HCT116 (cell line): ENCODE data around the gene SUMO4.

ENCODE experiments used
- CEBPB ChIP-seq: IDR thresholded peaks from 2 replicates; pipeline ENCODE4 v1.6.1; 2012; ENCODE audit warnings: low read depth
- ELF1 ChIP-seq: IDR thresholded peaks from 2 replicates; pipeline ENCODE4 v1.6.1; 2012; ENCODE audit warnings: low read depth, borderline replicate concordance
- EZH2 ChIP-seq: fragments of 200-600 bp; sonication (generic); IDR thresholded peaks from 2 replicates; pipeline ENCODE4 v1.6.1; 2017; ENCODE audit warnings: antibody characterized with exemption, mixed run types
- EZH2phosphoT487 ChIP-seq: fragments of 200-600 bp; IDR thresholded peaks from 2 replicates; pipeline ENCODE4 v1.6.1; 2018; ENCODE audit warnings: antibody characterized with exemption, borderline replicate concordance
- FOSL1 ChIP-seq: IDR thresholded peaks from 2 replicates; pipeline ENCODE4 v1.6.1; 2012; ENCODE audit warnings: low read depth
- JUND ChIP-seq: IDR thresholded peaks from 2 replicates; pipeline ENCODE4 v1.6.1; 2012
- MAX ChIP-seq: IDR thresholded peaks from 2 replicates; pipeline ENCODE4 v1.6.1; 2012
- POLR2A ChIP-seq: IDR thresholded peaks from 2 replicates; pipeline ENCODE4 v1.7.0; 2011; ENCODE audit warnings: borderline replicate concordance; ENCODE audit not compliant: insufficient read depth, insufficient read length; ENCODE audit errors: extremely low read depth
- POLR2AphosphoS5 ChIP-seq: IDR thresholded peaks from 2 replicates; pipeline ENCODE4 v1.6.1; 2011; ENCODE audit warnings: mild to moderate bottlenecking, low read depth, low read length, moderate library complexity
- YY1 ChIP-seq: IDR thresholded peaks from 2 replicates; pipeline ENCODE4 v1.6.1; 2011; ENCODE audit warnings: low read length, low read depth, moderate library complexity, mild to moderate bottlenecking; ENCODE audit not compliant: insufficient replicate concordance; ENCODE audit errors: extremely low read depth
- ZNF274 ChIP-seq: fragments of 200-500 bp; sonication (Bioruptor generic); IDR thresholded peaks from 2 replicates; pipeline ENCODE4 v1.6.1; 2014; ENCODE audit warnings: mild to moderate bottlenecking, low read depth, low read length, inconsistent platforms
- TF ChIP-seq, protein P1 (sequence below), 3 experiments: fragments of 200-600 bp in 1 of 3; sonication (generic) in 1 of 3; IDR thresholded peaks in 2 of 3; conservative IDR thresholded peaks in 1 of 3; 2 replicates each; pipeline ENCODE4 v1.5.1; 2012 to 2017; ENCODE audit warnings: low read depth in 2 of 3, low read length in 2 of 3, antibody characterized with exemption in 1 of 3, borderline replicate concordance in 1 of 3, control low read depth in 1 of 3, mild to moderate bottlenecking in 1 of 3, mixed read lengths in 1 of 3, mixed run types in 1 of 3, moderate library complexity in 1 of 3; ENCODE audit not compliant: insufficient read depth in 1 of 3
- TF ChIP-seq, protein P2 (sequence below): IDR thresholded peaks from 2 replicates; pipeline ENCODE4 v1.6.1; 2012

DNA sequence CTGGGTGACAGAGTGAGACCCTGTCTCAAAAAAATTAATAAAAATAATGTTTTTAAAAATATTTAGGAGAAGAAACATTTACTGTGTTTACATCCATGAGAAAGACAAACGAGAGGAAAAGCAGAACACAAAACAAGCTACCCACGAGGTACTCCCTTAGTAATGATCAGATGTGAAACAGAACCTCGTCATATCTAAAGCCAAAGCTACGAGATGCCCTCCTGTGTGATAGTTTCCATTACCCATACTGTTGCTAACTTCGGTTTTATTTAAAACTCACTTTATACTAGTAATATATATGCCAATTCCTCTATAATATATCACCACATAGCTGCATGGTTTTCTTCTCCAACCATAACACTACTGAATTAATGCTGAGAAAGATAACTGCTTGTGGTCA, 21.1 kb downstream of the SUMO4 start:
- no peak for TF ChIP-seq POLR2AphosphoS5
- TF ChIP-seq EZH2phosphoT487, result no peak
- no peak for TF ChIP-seq ZNF274
- no peak for TF ChIP-seq MAX
- TF ChIP-seq POLR2A, result no peak
- TF ChIP-seq, protein P1, sequence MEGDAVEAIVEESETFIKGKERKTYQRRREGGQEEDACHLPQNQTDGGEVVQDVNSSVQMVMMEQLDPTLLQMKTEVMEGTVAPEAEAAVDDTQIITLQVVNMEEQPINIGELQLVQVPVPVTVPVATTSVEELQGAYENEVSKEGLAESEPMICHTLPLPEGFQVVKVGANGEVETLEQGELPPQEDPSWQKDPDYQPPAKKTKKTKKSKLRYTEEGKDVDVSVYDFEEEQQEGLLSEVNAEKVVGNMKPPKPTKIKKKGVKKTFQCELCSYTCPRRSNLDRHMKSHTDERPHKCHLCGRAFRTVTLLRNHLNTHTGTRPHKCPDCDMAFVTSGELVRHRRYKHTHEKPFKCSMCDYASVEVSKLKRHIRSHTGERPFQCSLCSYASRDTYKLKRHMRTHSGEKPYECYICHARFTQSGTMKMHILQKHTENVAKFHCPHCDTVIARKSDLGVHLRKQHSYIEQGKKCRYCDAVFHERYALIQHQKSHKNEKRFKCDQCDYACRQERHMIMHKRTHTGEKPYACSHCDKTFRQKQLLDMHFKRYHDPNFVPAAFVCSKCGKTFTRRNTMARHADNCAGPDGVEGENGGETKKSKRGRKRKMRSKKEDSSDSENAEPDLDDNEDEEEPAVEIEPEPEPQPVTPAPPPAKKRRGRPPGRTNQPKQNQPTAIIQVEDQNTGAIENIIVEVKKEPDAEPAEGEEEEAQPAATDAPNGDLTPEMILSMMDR (IDR thresholded peaks at IDR 0.05 in 2 of 3, conservative IDR thresholded peaks at IDR 0.05 in 1 of 3; ENCODE audit: borderline replicate concordance in 1 of 3, insufficient read depth in 1 of 3, low read depth in 2 of 3, low read length in 2 of 3), result no peak
- no peak for TF ChIP-seq EZH2
- TF ChIP-seq CEBPB, result no peak
- no peak for TF ChIP-seq ELF1
- no peak for TF ChIP-seq JUND
- TF ChIP-seq FOSL1, result no peak
- TF ChIP-seq YY1, result no peak
- TF ChIP-seq, protein P2, sequence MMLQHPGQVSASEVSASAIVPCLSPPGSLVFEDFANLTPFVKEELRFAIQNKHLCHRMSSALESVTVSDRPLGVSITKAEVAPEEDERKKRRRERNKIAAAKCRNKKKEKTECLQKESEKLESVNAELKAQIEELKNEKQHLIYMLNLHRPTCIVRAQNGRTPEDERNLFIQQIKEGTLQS, result no peak
